Measurements from ENCODE around the gene RASIP1. TPM values are rescaled to one million over a fixed set of nuclear protein-coding genes. Genes with fewer than 3 reads are reported as not detected.

Gene RASIP1
- total RNA-seq, 3 donors from 2014 or later = 1.7 to 8.6 (median 3.2) TPM

GRCh38 chr19:48713041-48713863 is 27.2 kb downstream of the RASIP1 start:
- ATAC-seq (no peak), DNase-seq (peak in 1 of 3 donors; percentile 52)
- Histone ChIP-seq H3K4me3 (peak overlapping the region; percentile 31), H3K36me3 (ENCODE audit: low read depth) (no peaks in the 10 kb centered on the region), H3K4me1 (ENCODE audit: low read depth) (peaks cover 23% of the 10 kb centered on the region), H3K9me3 (no peaks in the 10 kb centered on the region)
- intact Hi-C loops (cut with DNase I, micrococcal nuclease) = no loop called here
- no peak for TF ChIP-seq CTCF (IDR thresholded peaks at IDR 0.05)

DNA sequence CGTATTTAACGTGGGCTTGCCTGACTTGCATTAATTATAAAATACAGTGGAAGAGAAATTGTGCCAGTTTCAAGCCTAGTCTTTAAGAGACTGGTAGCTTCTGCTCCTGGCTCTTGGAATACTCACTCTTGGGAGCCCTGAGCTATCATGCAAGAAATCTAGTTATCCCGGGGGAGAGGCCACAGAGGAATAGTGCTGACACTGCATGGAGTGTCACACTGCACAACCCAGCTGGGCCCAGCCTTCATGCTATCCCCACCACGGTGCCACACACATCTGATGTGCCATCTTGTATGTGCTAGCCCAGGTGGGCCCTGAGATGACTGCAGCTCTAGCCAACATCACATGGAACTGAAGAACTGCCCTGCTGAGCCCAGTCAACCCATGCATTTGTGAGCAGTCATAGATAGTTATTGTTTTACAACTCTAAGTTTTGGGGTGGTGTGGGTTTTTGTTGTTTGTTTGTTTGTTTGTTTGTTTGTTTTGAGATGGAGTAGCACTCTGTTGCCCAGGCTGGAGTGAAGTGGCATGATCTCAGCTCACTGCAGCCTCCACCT is 29.2 kb downstream of the RASIP1 start:
- no peaks in the 10 kb centered on the region for H3K36me3 ChIP-seq (ENCODE audit: low read depth)
- ATAC-seq (no peak), DNase-seq (no peak)
- intact Hi-C loops (cut with DNase I, micrococcal nuclease) = no loop called here
- TF ChIP-seq CTCF (IDR thresholded peaks at IDR 0.05) = no peak
- peaks cover 17% of the 10 kb centered on the region for H3K4me1 ChIP-seq (ENCODE audit: low read depth)
- H3K9me3 ChIP-seq = no peaks in the 10 kb centered on the region
- no peak overlapping the region for H3K4me3 ChIP-seq

DNA sequence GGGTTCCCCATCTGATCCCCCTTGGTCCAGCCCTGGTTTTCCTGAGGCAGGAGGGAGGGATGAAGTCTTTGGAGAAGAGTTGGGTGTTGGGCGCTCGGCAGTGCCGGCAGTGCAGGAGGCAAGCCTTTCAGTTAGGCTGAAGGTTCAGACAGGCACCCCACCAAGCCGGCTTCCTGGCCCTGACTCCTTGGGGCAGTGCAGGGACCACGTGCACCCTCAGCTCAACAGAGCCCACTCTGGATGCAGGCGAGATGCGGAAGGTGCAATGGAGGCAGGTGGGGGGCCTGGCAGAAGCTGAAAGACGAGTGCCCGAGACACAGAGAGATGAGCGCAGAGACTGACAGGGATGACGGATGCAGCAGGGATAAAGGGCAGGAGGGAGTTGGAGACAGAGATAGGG is 31.9 kb downstream of the RASIP1 start:
- H3K9me3 ChIP-seq = no peaks in the 10 kb centered on the region
- intact Hi-C loops (cut with DNase I, micrococcal nuclease) = no loop called here
- ATAC-seq (no peak), DNase-seq (peak in 1 of 3 donors; percentile 23)
- H3K4me3 ChIP-seq = no peak overlapping the region
- H3K36me3 ChIP-seq (ENCODE audit: low read depth) = no peaks in the 10 kb centered on the region
- TF ChIP-seq CTCF (IDR thresholded peaks at IDR 0.05) = no peak
- peaks cover 5% of the 10 kb centered on the region for H3K4me1 ChIP-seq (ENCODE audit: low read depth)

DNA sequence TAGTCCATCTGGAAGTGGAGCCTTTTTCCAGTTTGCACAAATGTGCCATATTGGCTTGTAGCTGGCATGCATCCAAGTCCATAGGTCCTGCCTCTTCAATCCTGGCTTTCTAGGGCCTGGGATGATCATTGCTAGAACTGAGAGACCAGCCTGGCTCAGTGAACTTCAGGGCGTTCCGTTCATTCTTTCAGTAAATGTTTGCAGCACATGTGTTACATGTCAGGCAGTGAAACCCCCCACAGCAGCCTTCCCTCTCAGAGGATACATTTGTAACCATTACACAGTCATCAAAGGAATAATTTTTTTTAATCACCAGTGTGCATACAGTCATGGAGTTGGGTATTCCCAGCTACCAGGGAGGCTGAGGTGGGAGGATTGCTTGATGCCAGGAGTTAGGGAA is 35.0 kb downstream of the RASIP1 start:
- Histone ChIP-seq H3K4me3 (no peak overlapping the region), H3K9me3 (no peaks in the 10 kb centered on the region), H3K36me3 (ENCODE audit: low read depth) (no peaks in the 10 kb centered on the region), H3K4me1 (ENCODE audit: low read depth) (no peaks in the 10 kb centered on the region)
- intact Hi-C loops (cut with DNase I, micrococcal nuclease) = no loop called here
- no peak for TF ChIP-seq CTCF (IDR thresholded peaks at IDR 0.05)
- no peak for ATAC-seq
- no peak for DNase-seq

DNA sequence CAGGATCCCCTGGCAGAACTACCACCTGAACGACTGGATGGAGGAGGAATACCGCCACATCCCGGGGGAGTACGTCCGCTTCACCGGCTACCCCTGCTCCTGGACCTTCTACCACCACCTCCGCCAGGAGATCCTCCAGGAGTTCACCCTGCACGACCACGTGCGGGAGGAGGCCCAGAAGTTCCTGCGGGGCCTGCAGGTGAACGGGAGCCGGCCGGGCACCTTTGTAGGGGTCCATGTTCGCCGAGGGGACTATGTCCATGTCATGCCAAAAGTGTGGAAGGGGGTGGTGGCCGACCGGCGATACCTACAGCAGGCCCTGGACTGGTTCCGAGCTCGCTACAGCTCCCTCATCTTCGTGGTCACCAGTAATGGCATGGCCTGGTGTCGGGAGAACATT is 37.1 kb downstream of the RASIP1 start:
- no peak for DNase-seq
- intact Hi-C loops (cut with DNase I, micrococcal nuclease) = no loop called here
- no peak for TF ChIP-seq CTCF (IDR thresholded peaks at IDR 0.05)
- ATAC-seq = no peak
- H3K4me1 ChIP-seq (ENCODE audit: low read depth) = no peaks in the 10 kb centered on the region
- no peak overlapping the region for H3K4me3 ChIP-seq
- H3K9me3 ChIP-seq = no peaks in the 10 kb centered on the region
- no peaks in the 10 kb centered on the region for H3K36me3 ChIP-seq (ENCODE audit: low read depth)

Measured in mucosa of descending colon (tissue), 3 donors.